Stimulated activated CD4-positive, alpha-beta T cell treated with anti-CD3 and anti-CD28 coated beads, Interleukin-12 subunit alpha, Interleukin-12 subunit beta, amount 100 ng/mL, for 24 hours (primary cell): Measurements from ENCODE around the gene SCD5.

Experiments used
- DNase-seq, 2 experiments: peaks; one replicate each; pipeline ENCODE4 v3.0.0-alpha.2; 2020; ENCODE audit warnings: low read depth in 2 of 2

SCD5 gene

GRCh38 chr4:82691431-82691830, 107.2 kb downstream of the SCD5 start:
- DNase-seq, result no peak

- no peak for DNase-seq
Observed at GRCh38 chr4:82688091-82688795, 110.4 kb downstream of the SCD5 start.

- no peak for DNase-seq
Observed at GRCh38 chr4:82687531-82687930, 111.1 kb downstream of the SCD5 start.

GRCh38 chr4:82681754-82682153, 116.8 kb downstream of the SCD5 start:
- DNase-seq, result no peak

GRCh38 chr4:82680834-82681233, 117.8 kb downstream of the SCD5 start:
- no peak for DNase-seq

GRCh38 chr4:82679531-82679930, 119.1 kb downstream of the SCD5 start:
- DNase-seq, result no peak

- no peak for DNase-seq
Observed at GRCh38 chr4:82678051-82678450, 120.5 kb downstream of the SCD5 start.

- no peak for DNase-seq
Observed at GRCh38 chr4:82677327-82677726, 121.3 kb downstream of the SCD5 start.

- no peak for DNase-seq
Observed at GRCh38 chr4:82667761-82668480, 130.7 kb downstream of the SCD5 start.

GRCh38 chr4:82666970-82667665, 131.5 kb downstream of the SCD5 start:
- DNase-seq, result no peak

GRCh38 chr4:82661181-82661992, 137.2 kb downstream of the SCD5 start:
- DNase-seq, result no peak

- no peak for DNase-seq
Observed at GRCh38 chr4:82652062-82652461, 146.5 kb downstream of the SCD5 start.

GRCh38 chr4:82650868-82651267, 147.7 kb downstream of the SCD5 start:
- DNase-seq, result no peak

GRCh38 chr4:82648356-82648755, 150.2 kb downstream of the SCD5 start:
- no peak for DNase-seq

GRCh38 chr4:82645936-82646565, 152.5 kb downstream of the SCD5 start:
- no peak for DNase-seq

GRCh38 chr4:82644734-82645126, 153.9 kb downstream of the SCD5 start:
- DNase-seq, result no peak

- DNase-seq, result no peak
Observed at GRCh38 chr4:82643994-82644733, 154.4 kb downstream of the SCD5 start.

GRCh38 chr4:82642331-82642730, 156.3 kb downstream of the SCD5 start:
- DNase-seq, result no peak

GRCh38 chr4:82640540-82640939, 158.1 kb downstream of the SCD5 start:
- DNase-seq, result no peak

GRCh38 chr4:82639971-82640370, 158.6 kb downstream of the SCD5 start:
- DNase-seq, result no peak

- DNase-seq, result no peak
Observed at GRCh38 chr4:82638479-82638878, 160.1 kb downstream of the SCD5 start.
